Endothelial cell of umbilical vein (primary cell): ENCODE data around the gene CSF3. TPM values are rescaled to one million over a fixed set of nuclear protein-coding genes. Genes with fewer than 3 reads are reported as not detected.

ENCODE experiments used
- BruUV-seq: library from RNA; stranded (reverse); fragments of 400-500 nt; replicated peaks from 2 replicates; lab custom pipeline; 2021; lab: Mats Ljungman, UMichigan
- CTCF ChIA-PET: fragments of 300-600, 350-600 bp; sonication (Branson Sonifier 250); formaldehyde crosslinking; loops from one replicate; lab custom pipeline; 2021; ENCODE audit warnings: antibody characterized with exemption, inconsistent platforms; lab: Charles Lee
- POLR2A ChIA-PET: fragments of 300-600, 350-600 bp; sonication (Branson Sonifier 250); formaldehyde crosslinking; loops from one replicate; lab custom pipeline; 2021; ENCODE audit warnings: antibody characterized with exemption, inconsistent platforms; lab: Charles Lee
- DNase-seq: peaks from one replicate; pipeline ENCODE4 v3.0.0-alpha.2; 2011; ENCODE audit warnings: low read depth, low spot score
- FAIRE-seq: peaks from 2 replicates; lab custom pipeline; 2011; peaks lifted over from hg19 to GRCh38; lab: Jason Lieb, UNC
- H2AFZ ChIP-seq: 2 replicates; pipeline ENCODE4 v1.6.0; 2012; ENCODE audit warnings: low read depth, low read length, control low read depth, inconsistent platforms
- H3K27ac ChIP-seq: 2 replicates; pipeline ENCODE4 v1.5.1; 2011; ENCODE audit warnings: low read depth, mild to moderate bottlenecking, control low read depth, low read length, moderate library complexity; ENCODE audit not compliant: insufficient read depth
- H3K27me3 ChIP-seq, 2 experiments: 2 replicates each; pipeline versions ENCODE4 v1.6.0 to v1.6.1; 2011; ENCODE audit warnings: low read length in 2 of 2, mixed read lengths in 1 of 2; ENCODE audit not compliant: control insufficient read depth in 2 of 2, insufficient read depth in 2 of 2
- H3K36me3 ChIP-seq, 2 experiments: 2 replicates in 1 of 2; 3 replicates in 1 of 2; pipeline ENCODE4 v1.5.1; 2011; ENCODE audit warnings: low read length in 2 of 2, mild to moderate bottlenecking in 1 of 2, moderate library complexity in 1 of 2; ENCODE audit not compliant: control insufficient read depth in 2 of 2, insufficient read depth in 2 of 2; ENCODE audit errors: extremely low read depth in 1 of 2
- H3K4me1 ChIP-seq: 3 replicates; pipeline ENCODE4 v1.5.1; 2011; ENCODE audit warnings: mild to moderate bottlenecking, low read length; ENCODE audit not compliant: control insufficient read depth, insufficient read depth; ENCODE audit errors: extremely low read depth
- H3K4me2 ChIP-seq: 2 replicates; pipeline ENCODE4 v1.6.1; 2011; ENCODE audit warnings: low read length, control low read depth, mixed read lengths; ENCODE audit not compliant: insufficient read depth
- H3K4me3 ChIP-seq, 3 experiments: fragments of 200-600 bp in 1 of 3; sonication (generic), shearing (Covaris generic) in 1 of 3; replicated peaks in 1 of 3; 2 replicates each; pipeline ENCODE4 v1.5.1; 2011 to 2016; ENCODE audit warnings: control low read depth in 3 of 3, low read length in 3 of 3, mild to moderate bottlenecking in 2 of 3, inconsistent platforms in 1 of 3, low read depth in 1 of 3, moderate library complexity in 1 of 3; ENCODE audit not compliant: insufficient read depth in 1 of 3
- H3K79me2 ChIP-seq: 2 replicates; pipeline ENCODE4 v1.6.0; 2012; ENCODE audit warnings: low read length, inconsistent platforms; ENCODE audit not compliant: control insufficient read depth, insufficient read depth
- H3K9ac ChIP-seq: replicated peaks from 2 replicates; pipeline ENCODE3; 2011; ENCODE audit warnings: low read length, control low read depth; ENCODE audit not compliant: insufficient read depth; ENCODE audit errors: extremely low read depth
- H3K9me1 ChIP-seq: replicated peaks from 3 replicates; pipeline ENCODE4 v1.6.0; 2011; ENCODE audit warnings: mild to moderate bottlenecking, low read length; ENCODE audit not compliant: control insufficient read depth, insufficient read depth; ENCODE audit errors: extremely low read depth
- H3K9me3 ChIP-seq: replicated peaks from 2 replicates; pipeline ENCODE4 v1.5.1; 2012; ENCODE audit warnings: low read length, inconsistent platforms; ENCODE audit not compliant: control insufficient read depth, insufficient read depth
- H4K20me1 ChIP-seq: replicated peaks from 2 replicates; pipeline ENCODE3; 2011; ENCODE audit warnings: mild to moderate bottlenecking, low read length; ENCODE audit not compliant: control insufficient read depth, insufficient read depth; ENCODE audit errors: extremely low read depth
- EZH2 ChIP-seq: IDR thresholded peaks from 2 replicates; pipeline ENCODE4 v1.6.1; 2012; ENCODE audit warnings: borderline replicate concordance, low read depth, mild to moderate bottlenecking, moderate library complexity, low read length, inconsistent platforms; ENCODE audit not compliant: severe bottlenecking
- FOS ChIP-seq: IDR thresholded peaks from 2 replicates; pipeline ENCODE4 v1.6.1; 2011; ENCODE audit warnings: mild to moderate bottlenecking, low read length, moderate library complexity, borderline replicate concordance; ENCODE audit not compliant: insufficient read depth
- GATA2 ChIP-seq: IDR thresholded peaks from 2 replicates; pipeline ENCODE4 v1.7.0; 2011; ENCODE audit warnings: low read depth, mild to moderate bottlenecking, moderate library complexity, mixed read lengths, low read length; ENCODE audit not compliant: insufficient read length, insufficient read depth
- JUN ChIP-seq: IDR thresholded peaks from 2 replicates; pipeline ENCODE4 v1.6.1; 2011; ENCODE audit warnings: borderline replicate concordance, low read depth; ENCODE audit not compliant: insufficient read length, insufficient read depth
- MYC ChIP-seq: IDR thresholded peaks from one replicate; pipeline ENCODE4 v1.6.1; 2011; ENCODE audit warnings: mild to moderate bottlenecking, low read depth, low read length
- POLR2A ChIP-seq: IDR thresholded peaks from 2 replicates; pipeline ENCODE4 v1.6.1; 2012; ENCODE audit warnings: low read depth, mild to moderate bottlenecking, control low read depth, low read length
- POLR2AphosphoS5 ChIP-seq: IDR thresholded peaks from 2 replicates; pipeline ENCODE4 v1.6.1; 2012; ENCODE audit warnings: low read depth, mild to moderate bottlenecking, control low read depth, low read length, moderate library complexity; ENCODE audit not compliant: insufficient read depth
- dilution Hi-C: fragments of 300-500 bp; cut with MboI; formaldehyde crosslinking; loops from one replicate; pipeline ENCODE4 v1.15.0; 2019; ENCODE audit warnings: low sequenced_read_pairs; ENCODE audit not compliant: extremely low pct_ligation_motif_present
- intact Hi-C: fragments of 100-400 bp; cut with micrococcal nuclease; formaldehyde crosslinking; loops from one replicate; pipeline ENCODE4 v1.10.0; 2022
- polyA plus RNA-seq, 4 experiments: library from polyadenylated mRNA; depleted of rRNA in 3 of 4; stranded (reverse) in 3 of 4; unstranded in 1 of 4; fragments of >200 nt; gene quantifications; 2 replicates each; pipeline versions ENCODE4 v1.2.1 to v1.2.3, GENCODE V29; 2011 to 2012; ENCODE audit warnings: missing spikeins in 1 of 4
- total RNA-seq: library from RNA; stranded (reverse); gene quantifications from 2 replicates; pipeline ENCODE4 v1.2.3, GENCODE V29; 2021
- TF ChIP-seq, protein P1 (sequence below), 2 donors: IDR thresholded peaks; 1 replicate in 1 of 2; 2 replicates in 1 of 2; pipeline ENCODE4 v1.5.1; 2011; ENCODE audit warnings: low read length in 2 of 2, mild to moderate bottlenecking in 2 of 2, moderate library complexity in 2 of 2, control low read depth in 1 of 2, inconsistent platforms in 1 of 2, low read depth in 1 of 2; ENCODE audit not compliant: insufficient read depth in 1 of 2; ENCODE audit errors: extremely low read depth in 1 of 2
- TF ChIP-seq, protein P2 (sequence below): IDR thresholded peaks from 2 replicates; pipeline ENCODE4 v1.6.1; 2011; ENCODE audit not compliant: insufficient read depth, insufficient read length

CSF3 gene
- total and polyA plus RNA-seq, 2 donors (not counting 3 experiments of a cell fraction or from before 2014, with no cell fraction given): 1.0 to 2.9 TPM

DNA sequence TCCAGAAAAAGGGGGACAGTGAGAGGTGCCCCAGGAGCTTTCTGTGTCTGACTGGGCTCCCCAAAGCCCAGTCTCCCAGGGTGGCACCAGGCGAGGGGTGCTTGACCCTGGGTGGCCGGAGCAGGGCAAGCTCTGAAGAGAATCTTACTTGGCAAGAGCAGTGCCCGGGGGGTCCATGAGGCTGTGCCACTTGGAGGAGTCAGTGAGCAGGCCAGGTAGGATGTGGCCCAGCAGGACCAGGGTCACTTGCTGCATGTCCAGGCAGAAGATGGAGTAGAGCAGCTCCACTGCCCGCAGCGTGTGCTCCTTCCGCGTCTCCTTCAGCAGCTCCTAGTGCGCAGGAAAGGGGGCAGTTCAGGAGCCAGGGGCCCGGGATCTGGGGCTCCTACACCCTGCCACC, 7.3 kb downstream of the CSF3 start:
- H2AFZ ChIP-seq: no peak overlapping the region
- no peak overlapping the region for H3K4me3 ChIP-seq
- H3K9ac ChIP-seq: no peak overlapping the region
- no peak overlapping the region for H3K4me2 ChIP-seq
- TF ChIP-seq GATA2 (no peak), EZH2 (no peak), JUN (no peak)
- H3K27ac ChIP-seq: peak overlapping the region; percentile 99
- H3K27me3 ChIP-seq: no peaks in the 10 kb centered on the region
- H3K79me2 ChIP-seq: peaks cover 4% of the 10 kb centered on the region
- FAIRE-seq (no peak), DNase-seq (no peak)
- intact Hi-C loops (no loop called here), dilution Hi-C loops (no loop called here)
- no peaks in the 10 kb centered on the region for H3K9me3 ChIP-seq
- no peaks in the 10 kb centered on the region for H3K9me1 ChIP-seq
- CTCF ChIA-PET: interaction anchor here (1.0 to 3.1 kb wide), 9 partner anchors 9 to 112 kb away, joined by 3 to 10 read pairs (median 5); partner anchors contain the start of gene PSMD3
- H3K36me3 ChIP-seq: peaks cover 3 to 14% of the 10 kb centered on the region in 2 experiments
- no peaks in the 10 kb centered on the region for H4K20me1 ChIP-seq
- no TSS peak for BruUV-seq
- POLR2A ChIA-PET: interaction anchor here (1.3 kb wide), 1 partner anchor 32 kb away, joined by 3 read pairs; the partner anchor contains the start of gene MED24
- H3K4me1 ChIP-seq: peaks cover 91% of the 10 kb centered on the region

DNA sequence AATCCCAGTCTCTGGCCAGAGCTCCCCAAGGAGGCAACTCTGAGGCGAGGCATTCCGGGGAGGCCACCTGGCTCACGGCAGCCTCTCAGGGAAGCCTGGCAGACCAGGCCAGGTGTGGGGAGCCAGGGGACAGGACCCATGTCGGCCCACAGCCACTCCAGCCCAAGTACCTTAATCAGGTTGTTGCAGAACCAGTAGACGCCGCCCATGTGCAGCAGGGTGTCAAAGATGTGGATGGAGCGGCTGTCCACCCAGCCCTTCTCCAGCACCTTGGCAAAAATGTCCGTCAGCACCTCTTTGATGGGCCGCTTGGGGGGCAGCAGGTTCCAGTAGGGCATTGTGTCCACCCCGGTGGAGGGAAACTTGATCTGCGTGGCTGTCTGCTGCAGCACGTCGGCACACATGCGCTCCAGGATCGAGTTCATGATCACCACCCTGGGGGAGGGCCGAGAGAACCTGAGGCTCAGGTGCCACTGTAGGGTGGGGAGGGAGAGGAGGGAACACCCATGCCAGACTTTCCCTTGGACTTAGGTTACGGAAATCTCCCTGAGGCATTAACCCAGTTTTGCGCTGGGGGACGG, 7.8 kb downstream of the CSF3 start:
- TF ChIP-seq POLR2AphosphoS5 (no peak), MYC (no peak), FOS (no peak), JUN (no peak), POLR2A (no peak), EZH2 (no peak), GATA2 (no peak)
- TF ChIP-seq, protein P1, sequence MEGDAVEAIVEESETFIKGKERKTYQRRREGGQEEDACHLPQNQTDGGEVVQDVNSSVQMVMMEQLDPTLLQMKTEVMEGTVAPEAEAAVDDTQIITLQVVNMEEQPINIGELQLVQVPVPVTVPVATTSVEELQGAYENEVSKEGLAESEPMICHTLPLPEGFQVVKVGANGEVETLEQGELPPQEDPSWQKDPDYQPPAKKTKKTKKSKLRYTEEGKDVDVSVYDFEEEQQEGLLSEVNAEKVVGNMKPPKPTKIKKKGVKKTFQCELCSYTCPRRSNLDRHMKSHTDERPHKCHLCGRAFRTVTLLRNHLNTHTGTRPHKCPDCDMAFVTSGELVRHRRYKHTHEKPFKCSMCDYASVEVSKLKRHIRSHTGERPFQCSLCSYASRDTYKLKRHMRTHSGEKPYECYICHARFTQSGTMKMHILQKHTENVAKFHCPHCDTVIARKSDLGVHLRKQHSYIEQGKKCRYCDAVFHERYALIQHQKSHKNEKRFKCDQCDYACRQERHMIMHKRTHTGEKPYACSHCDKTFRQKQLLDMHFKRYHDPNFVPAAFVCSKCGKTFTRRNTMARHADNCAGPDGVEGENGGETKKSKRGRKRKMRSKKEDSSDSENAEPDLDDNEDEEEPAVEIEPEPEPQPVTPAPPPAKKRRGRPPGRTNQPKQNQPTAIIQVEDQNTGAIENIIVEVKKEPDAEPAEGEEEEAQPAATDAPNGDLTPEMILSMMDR (IDR thresholded peaks at IDR 0.05; ENCODE audit: extremely low read depth in 1 of 2, insufficient read depth in 1 of 2, low read depth in 1 of 2, low read length in 2 of 2): no peak
- TF ChIP-seq, protein P2, sequence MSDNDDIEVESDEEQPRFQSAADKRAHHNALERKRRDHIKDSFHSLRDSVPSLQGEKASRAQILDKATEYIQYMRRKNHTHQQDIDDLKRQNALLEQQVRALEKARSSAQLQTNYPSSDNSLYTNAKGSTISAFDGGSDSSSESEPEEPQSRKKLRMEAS: no peak
- H3K4me2 ChIP-seq: peak overlapping the region; percentile 26
- BruUV-seq: no TSS peak
- no peaks in the 10 kb centered on the region for H4K20me1 ChIP-seq
- peak overlapping the region; percentile 99 for H3K27ac ChIP-seq
- peaks cover 86% of the 10 kb centered on the region for H3K4me1 ChIP-seq
- peak overlapping the region; percentile 32 for H3K9ac ChIP-seq
- H3K79me2 ChIP-seq: peaks cover 4% of the 10 kb centered on the region
- no peak overlapping the region for H3K4me3 ChIP-seq
- H2AFZ ChIP-seq: no peak overlapping the region
- FAIRE-seq: no peak
- no peaks in the 10 kb centered on the region for H3K9me1 ChIP-seq
- no peaks in the 10 kb centered on the region for H3K27me3 ChIP-seq
- H3K36me3 ChIP-seq: peaks cover 3 to 17% of the 10 kb centered on the region in 2 experiments
- POLR2A ChIA-PET: interaction anchor here (1.3 kb wide), 1 partner anchor 31 kb away, joined by 3 read pairs; the partner anchor contains the start of gene MED24
- no peak for DNase-seq
- intact Hi-C loops: loop anchor here (1.0 kb wide), 1 partner anchor 63 kb away; no protein-coding TSS in a partner anchor
- dilution Hi-C loops: no loop called here
- H3K9me3 ChIP-seq: no peaks in the 10 kb centered on the region
- CTCF ChIA-PET: interaction anchor here (1.3 to 5.5 kb wide), 3 partner anchors 9 to 52 kb away, joined by 5 to 246 read pairs (median 8); partner anchors contain the start of gene CSF3
